Liver (tissue), 9 donors: Measurements from ENCODE around the gene ASS1. TPM values are rescaled to one million over a fixed set of nuclear protein-coding genes. Genes with fewer than 3 reads are reported as not detected.

ENCODE experiments used
- DNase-seq: peaks from one replicate; pipeline ENCODE4 v3.0.0-alpha.2; 2017; ENCODE audit warnings: low spot score
- H3K27ac ChIP-seq, 2 donors: one replicate each; pipeline ENCODE4 v1.7.0; 2013; ENCODE audit warnings: inconsistent platforms in 2 of 2, low read length in 2 of 2, control low read depth in 1 of 2, low read depth in 1 of 2, mild to moderate bottlenecking in 1 of 2
- H3K27me3 ChIP-seq, 4 donors: one replicate each; pipeline versions ENCODE4 v1.6.1 to v1.7.0; 2013; ENCODE audit warnings: low read length in 3 of 4, inconsistent platforms in 1 of 4, mild to moderate bottlenecking in 1 of 4, moderate library complexity in 1 of 4; ENCODE audit not compliant: control insufficient read depth in 4 of 4, insufficient read depth in 4 of 4
- H3K36me3 ChIP-seq, 4 donors: one replicate each; pipeline versions ENCODE4 v1.6.1 to v1.7.0; 2013; ENCODE audit warnings: low read length in 3 of 4, mild to moderate bottlenecking in 3 of 4, low read depth in 1 of 4, moderate library complexity in 1 of 4; ENCODE audit not compliant: control insufficient read depth in 4 of 4, insufficient read depth in 3 of 4
- H3K4me1 ChIP-seq, 4 donors: one replicate each; pipeline versions ENCODE4 v1.6.1 to v1.7.0; 2013; ENCODE audit warnings: low read length in 3 of 4, mild to moderate bottlenecking in 3 of 4, moderate library complexity in 1 of 4; ENCODE audit not compliant: control insufficient read depth in 4 of 4, insufficient read depth in 4 of 4
- H3K4me3 ChIP-seq, 3 donors: one replicate each; pipeline versions ENCODE4 v1.6.1 to v1.7.0; 2013; ENCODE audit warnings: low read length in 3 of 3, control low read depth in 1 of 3, low read depth in 1 of 3, mild to moderate bottlenecking in 1 of 3
- H3K9ac ChIP-seq, 2 donors: one replicate each; pipeline ENCODE4 v1.7.0; 2013; ENCODE audit warnings: low read length in 2 of 2, mild to moderate bottlenecking in 2 of 2, moderate library complexity in 2 of 2, control low read depth in 1 of 2, low read depth in 1 of 2
- H3K9me3 ChIP-seq, 4 donors: one replicate each; pipeline versions ENCODE4 v1.6.1 to v1.7.0; 2013; ENCODE audit warnings: low read length in 3 of 4; ENCODE audit not compliant: control insufficient read depth in 4 of 4
- EGR1 ChIP-seq, 2 donors: IDR thresholded peaks; 2 replicates each; pipeline ENCODE4 v1.6.1; 2016 to 2018; ENCODE audit warnings: antibody characterized with exemption in 2 of 2, low read depth in 2 of 2
- FOXA1 ChIP-seq: IDR thresholded peaks from 2 replicates; pipeline ENCODE4 v1.6.1; 2016; ENCODE audit warnings: antibody characterized with exemption
- FOXA2 ChIP-seq: IDR thresholded peaks from 2 replicates; pipeline ENCODE4 v1.6.1; 2016; ENCODE audit warnings: antibody characterized with exemption
- GABPA ChIP-seq, 2 donors: IDR thresholded peaks in 1 of 2; conservative IDR thresholded peaks in 1 of 2; 2 replicates each; pipeline ENCODE4 v1.6.1; 2016; ENCODE audit warnings: antibody characterized with exemption in 2 of 2, mild to moderate bottlenecking in 1 of 2, moderate library complexity in 1 of 2
- HNF4G ChIP-seq: IDR thresholded peaks from 2 replicates; pipeline ENCODE4 v1.6.1; 2016; ENCODE audit warnings: antibody characterized with exemption
- JUND ChIP-seq, 2 donors: IDR thresholded peaks; 2 replicates each; pipeline ENCODE4 v1.6.1; 2016; ENCODE audit warnings: antibody characterized with exemption in 2 of 2
- RAD21 ChIP-seq, 2 donors: IDR thresholded peaks; 2 replicates each; pipeline ENCODE4 v1.6.1; 2016; ENCODE audit warnings: antibody characterized with exemption in 2 of 2, mild to moderate bottlenecking in 2 of 2
- RXRA ChIP-seq, 2 donors: IDR thresholded peaks; 2 replicates each; pipeline ENCODE4 v1.6.1; 2017 to 2018; ENCODE audit warnings: antibody characterized with exemption in 2 of 2, mild to moderate bottlenecking in 1 of 2
- SP1 ChIP-seq: IDR thresholded peaks from 2 replicates; pipeline ENCODE4 v1.6.1; 2018; ENCODE audit warnings: antibody characterized with exemption, mild to moderate bottlenecking
- TAF1 ChIP-seq: conservative IDR thresholded peaks from 2 replicates; pipeline ENCODE4 v1.6.1; 2016; ENCODE audit warnings: antibody characterized with exemption, mild to moderate bottlenecking
- YY1 ChIP-seq: IDR thresholded peaks from 2 replicates; pipeline ENCODE4 v1.6.1; 2016; ENCODE audit warnings: antibody characterized with exemption, mild to moderate bottlenecking
- WGBS: extraction: QIAGEN DNeasy Blood & Tissue Kit; methylation state at CpG from one replicate; pipeline ENCODE4 v1.1.7; 2013; 5-methylcytosine and 5-hydroxymethylcytosine counted together
- polyA plus RNA-seq, 2 donors: library from polyadenylated mRNA; stranded (reverse) in 1 of 2; unstranded in 1 of 2; fragments of 200-250 nt in 1 of 2; fragments of >200 nt in 1 of 2; fragmentation: Nextera tagmentation in 1 of 2; extraction: Ambion mirVana in 1 of 2; gene quantifications; one replicate each; pipeline versions ENCODE4 v1.2.1 to v1.2.3, GENCODE V29; 2013 to 2015
- total RNA-seq, 2 donors: library from RNA; depleted of rRNA; stranded (reverse); fragments of >200 nt; gene quantifications; one replicate each; pipeline ENCODE4 v1.2.3, GENCODE V29; 2014
- TF ChIP-seq, protein P1 (sequence below): IDR thresholded peaks from 2 replicates; pipeline ENCODE4 v1.6.1; 2016; ENCODE audit warnings: antibody characterized with exemption
- TF ChIP-seq, protein P2 (sequence below): IDR thresholded peaks from 2 replicates; pipeline ENCODE4 v1.6.1; 2016; ENCODE audit warnings: antibody characterized with exemption
- TF ChIP-seq, protein P3 (sequence below): fragments of 150-350 bp; IDR thresholded peaks from 2 replicates; pipeline ENCODE4 v1.5.1; 2017; ENCODE audit warnings: improper control_type of control experiment, low read depth, low read length; ENCODE audit not compliant: missing input control
- TF ChIP-seq, protein P4 (sequence below): IDR thresholded peaks from 2 replicates; pipeline ENCODE4 v1.6.1; 2016; ENCODE audit warnings: antibody characterized with exemption, mild to moderate bottlenecking
- TF ChIP-seq, protein P5 (sequence below): IDR thresholded peaks from 2 replicates; pipeline ENCODE4 v1.6.1; 2016; ENCODE audit warnings: antibody characterized with exemption
- donor health status: healthy.
- donor health status: healthy.
- donor health status: healthy.
- donor health status: healthy.
- donor health status: healthy.

The ASS1 gene
- total and polyA plus RNA-seq, 4 donors: 396 to 711 (median 533) TPM

DNA sequence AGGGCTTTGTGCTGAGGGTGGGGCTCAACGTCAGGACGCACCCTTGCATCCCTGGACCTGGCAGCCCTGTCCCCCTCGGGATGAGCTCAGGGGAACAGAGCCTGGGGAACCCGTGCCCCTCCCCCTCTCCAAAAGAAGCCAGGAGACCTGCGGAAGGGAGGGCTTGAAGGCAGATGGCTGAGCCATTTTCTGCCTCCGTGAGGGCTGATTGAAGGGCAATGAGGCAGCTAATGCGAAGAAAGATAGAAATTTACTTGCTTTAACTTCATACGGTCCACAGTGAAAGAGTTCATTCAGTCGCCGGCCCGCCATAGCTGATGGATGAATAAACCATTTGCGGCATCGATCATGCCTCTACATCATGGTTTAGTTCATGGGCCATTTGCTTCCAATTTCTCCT lies 28.8 kb downstream of the ASS1 start:
- DNase-seq: no peak
- 73% methylated on average over 13 of the region's 13 CpGs for WGBS
- peaks cover 20 to 72% (median 43%) of the 10 kb centered on the region in 4 donors for H3K36me3 ChIP-seq
- no peaks in the 10 kb centered on the region for H3K4me1 ChIP-seq
- H3K9ac ChIP-seq: no peak overlapping the region
- H3K27me3 ChIP-seq: no peaks in the 10 kb centered on the region
- H3K27ac ChIP-seq: no peak overlapping the region
- H3K9me3 ChIP-seq: no peaks in the 10 kb centered on the region
- no peak overlapping the region for H3K4me3 ChIP-seq
- no peak for TF ChIP-seq FOXA2
- TF ChIP-seq RAD21 (IDR thresholded peaks at IDR 0.05): no peak
- TF ChIP-seq SP1: no peak
- TF ChIP-seq EGR1 (IDR thresholded peaks at IDR 0.05; ENCODE audit: low read depth in 2 of 2): no peak
- no peak for TF ChIP-seq TAF1
- TF ChIP-seq, protein P1, sequence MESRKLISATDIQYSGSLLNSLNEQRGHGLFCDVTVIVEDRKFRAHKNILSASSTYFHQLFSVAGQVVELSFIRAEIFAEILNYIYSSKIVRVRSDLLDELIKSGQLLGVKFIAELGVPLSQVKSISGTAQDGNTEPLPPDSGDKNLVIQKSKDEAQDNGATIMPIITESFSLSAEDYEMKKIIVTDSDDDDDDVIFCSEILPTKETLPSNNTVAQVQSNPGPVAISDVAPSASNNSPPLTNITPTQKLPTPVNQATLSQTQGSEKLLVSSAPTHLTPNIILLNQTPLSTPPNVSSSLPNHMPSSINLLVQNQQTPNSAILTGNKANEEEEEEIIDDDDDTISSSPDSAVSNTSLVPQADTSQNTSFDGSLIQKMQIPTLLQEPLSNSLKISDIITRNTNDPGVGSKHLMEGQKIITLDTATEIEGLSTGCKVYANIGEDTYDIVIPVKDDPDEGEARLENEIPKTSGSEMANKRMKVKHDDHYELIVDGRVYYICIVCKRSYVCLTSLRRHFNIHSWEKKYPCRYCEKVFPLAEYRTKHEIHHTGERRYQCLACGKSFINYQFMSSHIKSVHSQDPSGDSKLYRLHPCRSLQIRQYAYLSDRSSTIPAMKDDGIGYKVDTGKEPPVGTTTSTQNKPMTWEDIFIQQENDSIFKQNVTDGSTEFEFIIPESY: no peak
- TF ChIP-seq, protein P2, sequence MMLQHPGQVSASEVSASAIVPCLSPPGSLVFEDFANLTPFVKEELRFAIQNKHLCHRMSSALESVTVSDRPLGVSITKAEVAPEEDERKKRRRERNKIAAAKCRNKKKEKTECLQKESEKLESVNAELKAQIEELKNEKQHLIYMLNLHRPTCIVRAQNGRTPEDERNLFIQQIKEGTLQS: no peak
- no peak for TF ChIP-seq FOXA1
- no peak for TF ChIP-seq RXRA (IDR thresholded peaks at IDR 0.05)
- TF ChIP-seq, protein P3, sequence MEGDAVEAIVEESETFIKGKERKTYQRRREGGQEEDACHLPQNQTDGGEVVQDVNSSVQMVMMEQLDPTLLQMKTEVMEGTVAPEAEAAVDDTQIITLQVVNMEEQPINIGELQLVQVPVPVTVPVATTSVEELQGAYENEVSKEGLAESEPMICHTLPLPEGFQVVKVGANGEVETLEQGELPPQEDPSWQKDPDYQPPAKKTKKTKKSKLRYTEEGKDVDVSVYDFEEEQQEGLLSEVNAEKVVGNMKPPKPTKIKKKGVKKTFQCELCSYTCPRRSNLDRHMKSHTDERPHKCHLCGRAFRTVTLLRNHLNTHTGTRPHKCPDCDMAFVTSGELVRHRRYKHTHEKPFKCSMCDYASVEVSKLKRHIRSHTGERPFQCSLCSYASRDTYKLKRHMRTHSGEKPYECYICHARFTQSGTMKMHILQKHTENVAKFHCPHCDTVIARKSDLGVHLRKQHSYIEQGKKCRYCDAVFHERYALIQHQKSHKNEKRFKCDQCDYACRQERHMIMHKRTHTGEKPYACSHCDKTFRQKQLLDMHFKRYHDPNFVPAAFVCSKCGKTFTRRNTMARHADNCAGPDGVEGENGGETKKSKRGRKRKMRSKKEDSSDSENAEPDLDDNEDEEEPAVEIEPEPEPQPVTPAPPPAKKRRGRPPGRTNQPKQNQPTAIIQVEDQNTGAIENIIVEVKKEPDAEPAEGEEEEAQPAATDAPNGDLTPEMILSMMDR: no peak
- TF ChIP-seq JUND (IDR thresholded peaks at IDR 0.05): no peak
- TF ChIP-seq HNF4G: no peak
- TF ChIP-seq, protein P4, sequence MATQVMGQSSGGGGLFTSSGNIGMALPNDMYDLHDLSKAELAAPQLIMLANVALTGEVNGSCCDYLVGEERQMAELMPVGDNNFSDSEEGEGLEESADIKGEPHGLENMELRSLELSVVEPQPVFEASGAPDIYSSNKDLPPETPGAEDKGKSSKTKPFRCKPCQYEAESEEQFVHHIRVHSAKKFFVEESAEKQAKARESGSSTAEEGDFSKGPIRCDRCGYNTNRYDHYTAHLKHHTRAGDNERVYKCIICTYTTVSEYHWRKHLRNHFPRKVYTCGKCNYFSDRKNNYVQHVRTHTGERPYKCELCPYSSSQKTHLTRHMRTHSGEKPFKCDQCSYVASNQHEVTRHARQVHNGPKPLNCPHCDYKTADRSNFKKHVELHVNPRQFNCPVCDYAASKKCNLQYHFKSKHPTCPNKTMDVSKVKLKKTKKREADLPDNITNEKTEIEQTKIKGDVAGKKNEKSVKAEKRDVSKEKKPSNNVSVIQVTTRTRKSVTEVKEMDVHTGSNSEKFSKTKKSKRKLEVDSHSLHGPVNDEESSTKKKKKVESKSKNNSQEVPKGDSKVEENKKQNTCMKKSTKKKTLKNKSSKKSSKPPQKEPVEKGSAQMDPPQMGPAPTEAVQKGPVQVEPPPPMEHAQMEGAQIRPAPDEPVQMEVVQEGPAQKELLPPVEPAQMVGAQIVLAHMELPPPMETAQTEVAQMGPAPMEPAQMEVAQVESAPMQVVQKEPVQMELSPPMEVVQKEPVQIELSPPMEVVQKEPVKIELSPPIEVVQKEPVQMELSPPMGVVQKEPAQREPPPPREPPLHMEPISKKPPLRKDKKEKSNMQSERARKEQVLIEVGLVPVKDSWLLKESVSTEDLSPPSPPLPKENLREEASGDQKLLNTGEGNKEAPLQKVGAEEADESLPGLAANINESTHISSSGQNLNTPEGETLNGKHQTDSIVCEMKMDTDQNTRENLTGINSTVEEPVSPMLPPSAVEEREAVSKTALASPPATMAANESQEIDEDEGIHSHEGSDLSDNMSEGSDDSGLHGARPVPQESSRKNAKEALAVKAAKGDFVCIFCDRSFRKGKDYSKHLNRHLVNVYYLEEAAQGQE: no peak
- TF ChIP-seq YY1: no peak
- TF ChIP-seq, protein P5, sequence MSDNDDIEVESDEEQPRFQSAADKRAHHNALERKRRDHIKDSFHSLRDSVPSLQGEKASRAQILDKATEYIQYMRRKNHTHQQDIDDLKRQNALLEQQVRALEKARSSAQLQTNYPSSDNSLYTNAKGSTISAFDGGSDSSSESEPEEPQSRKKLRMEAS: no peak

DNA sequence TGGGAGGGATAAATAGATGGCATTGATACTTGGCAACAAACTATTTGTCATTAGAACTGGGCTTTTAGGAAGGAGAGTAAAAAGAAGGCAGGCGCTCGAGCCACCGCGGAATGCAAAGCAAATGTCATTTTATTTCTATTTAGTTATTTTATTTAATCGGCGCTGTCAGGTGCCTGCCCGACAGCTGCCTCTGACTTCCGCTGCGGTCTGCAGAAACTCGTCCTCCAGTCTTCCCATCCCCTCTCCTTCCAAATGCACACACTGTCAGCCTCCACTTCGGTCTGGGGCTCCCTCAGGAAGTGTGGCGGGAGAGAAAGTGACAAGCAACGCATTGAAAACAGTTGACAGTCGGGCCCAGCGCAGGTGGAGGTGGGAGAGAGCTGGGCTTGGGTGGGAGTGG lies 29.3 kb downstream of the ASS1 start:
- no peaks in the 10 kb centered on the region for H3K4me1 ChIP-seq
- peaks cover 16 to 70% (median 38%) of the 10 kb centered on the region in 4 donors for H3K36me3 ChIP-seq
- H3K9ac ChIP-seq: no peak overlapping the region
- WGBS: 75% methylated on average over 15 of the region's 15 CpGs
- H3K4me3 ChIP-seq: no peak overlapping the region
- H3K27me3 ChIP-seq: no peaks in the 10 kb centered on the region
- DNase-seq: no peak
- no peaks in the 10 kb centered on the region for H3K9me3 ChIP-seq
- TF ChIP-seq RXRA (IDR thresholded peaks at IDR 0.05) (no peak), GABPA (IDR thresholded peaks at IDR 0.05 in 1 of 2, conservative IDR thresholded peaks at IDR 0.05 in 1 of 2) (no peak), SP1 (no peak), EGR1 (IDR thresholded peaks at IDR 0.05; ENCODE audit: low read depth in 2 of 2) (no peak)
- no peak overlapping the region for H3K27ac ChIP-seq
